Esophagus squamous epithelium (tissue), 5 donors: ENCODE results near the gene TPX2. TPM values are rescaled to one million over a fixed set of nuclear protein-coding genes. Genes with fewer than 3 reads are reported as not detected.

Experiments
- DNase-seq: peaks from one replicate; lab custom pipeline; 2025; lab: John Stamatoyannopoulos, UW
- H3K27ac ChIP-seq, 4 donors: fragments of 200-600 bp; sonication (generic); one replicate each; pipeline ENCODE4 v1.5.1; 2016 to 2019; ENCODE audit warnings: mild to moderate bottlenecking in 1 of 4
- H3K27me3 ChIP-seq, 4 donors: fragments of 200-600 bp; sonication (generic); 1 replicate in 3 of 4; 2 replicates in 1 of 4; pipeline versions ENCODE4 v1.5.1 to v1.6.0; 2017 to 2021; ENCODE audit warnings: antibody characterized with exemption in 1 of 4
- H3K36me3 ChIP-seq, 3 donors: fragments of 200-600 bp; sonication (generic); one replicate each; pipeline ENCODE4 v1.5.1; 2016 to 2019
- H3K4me1 ChIP-seq, 3 donors: fragments of 200-600 bp; sonication (generic); one replicate each; pipeline ENCODE4 v1.5.1; 2017 to 2019
- H3K4me3 ChIP-seq, 4 donors: fragments of 200-600 bp; sonication (generic); 1 replicate in 3 of 4; 2 replicates in 1 of 4; pipeline ENCODE4 v1.5.1; 2016 to 2019; ENCODE audit warnings: mild to moderate bottlenecking in 2 of 4, moderate library complexity in 1 of 4
- H3K9me3 ChIP-seq, 3 donors: fragments of 200-600 bp; sonication (generic); one replicate each; pipeline ENCODE4 v1.5.1; 2016 to 2019
- POLR2A ChIP-seq, 4 donors: fragments of 450-650 bp; IDR thresholded peaks; one replicate each; pipeline ENCODE4 v1.6.1; 2017; ENCODE audit warnings: antibody characterized with exemption in 4 of 4, mild to moderate bottlenecking in 4 of 4, moderate library complexity in 3 of 4
- WGBS, 2 donors: methylation state at CpG; one replicate each; pipeline ENCODE4 v1.1.5; 2018; 5-methylcytosine and 5-hydroxymethylcytosine counted together
- intact Hi-C: fragments of 100-400 bp; cut with DNase I; formaldehyde crosslinking; loops from one replicate; pipeline ENCODE4 v1.15.0; 2022
- total RNA-seq, 4 donors: library from RNA; depleted of rRNA; stranded (reverse); fragments of >200 nt; gene quantifications; one replicate each; pipeline ENCODE4 v1.1.0, GENCODE V29; 2016
- TF ChIP-seq, protein P1 (sequence below), 6 experiments: fragments of 450-650 bp in 4 of 6; fragments of 200-600 bp in 2 of 6; sonication (generic) in 2 of 6; IDR thresholded peaks; one replicate each; pipeline ENCODE4 v1.5.1; 2016 to 2019; ENCODE audit warnings: antibody characterized with exemption in 6 of 6, mild to moderate bottlenecking in 4 of 6, moderate library complexity in 4 of 6
- donor health status: DM: yes; HTN: yes; CAD: no.

Gene TPX2
- total RNA-seq, 4 donors from 2014 or later: 11.4 to 47.1 (median 18.2) TPM

DNA sequence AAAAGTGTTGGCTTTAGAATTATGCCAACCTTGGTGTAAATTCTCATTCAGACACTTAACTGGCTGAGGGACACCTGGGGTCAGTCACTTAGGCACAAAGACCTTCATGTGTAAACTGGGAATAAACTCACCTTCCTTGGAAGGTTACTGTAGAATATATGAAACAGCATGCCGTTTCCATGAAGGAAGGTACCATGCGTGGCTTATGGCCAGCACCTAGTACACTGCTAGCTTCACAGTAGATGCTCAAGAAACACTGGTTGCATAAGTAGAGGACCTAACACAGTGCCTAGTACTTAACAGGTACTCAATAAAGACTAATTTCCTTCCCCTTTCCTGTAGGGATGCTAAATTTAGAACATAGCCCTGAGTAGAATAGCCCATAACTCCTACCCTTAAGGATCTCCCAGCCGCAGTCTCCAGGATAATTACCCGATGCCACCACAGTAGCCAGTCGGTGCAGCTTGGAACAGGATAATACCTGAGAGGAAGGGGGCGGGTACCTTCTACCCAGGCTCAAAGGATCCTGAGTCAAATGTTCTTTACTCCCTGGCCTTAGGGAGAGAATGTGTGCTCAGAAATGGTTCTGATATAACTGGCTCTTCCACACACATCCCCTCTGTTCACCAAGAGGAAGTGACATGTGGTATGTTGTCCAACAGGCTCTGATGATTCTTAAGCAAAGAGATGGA lies 20.0 kb upstream of the TPX2 start:
- Histone ChIP-seq H3K4me1 (peaks cover 65 to 86% (median 65%) of the 10 kb centered on the region in 3 donors), H3K27ac (peak overlapping the region; percentile 97 to 98 (median 98)), H3K36me3 (peaks cover 0 to 32% (median 4%) of the 10 kb centered on the region in 3 donors), H3K9me3 (no peaks in the 10 kb centered on the region), H3K27me3 (no peaks in the 10 kb centered on the region), H3K4me3 (peak overlapping the region; percentile 68 to 90 (median 80))
- intact Hi-C loops: no loop called here
- TF ChIP-seq POLR2A (IDR thresholded peaks at IDR 0.05): peak in 2 of 4 donors; percentile 12 to 43
- TF ChIP-seq, protein P1, sequence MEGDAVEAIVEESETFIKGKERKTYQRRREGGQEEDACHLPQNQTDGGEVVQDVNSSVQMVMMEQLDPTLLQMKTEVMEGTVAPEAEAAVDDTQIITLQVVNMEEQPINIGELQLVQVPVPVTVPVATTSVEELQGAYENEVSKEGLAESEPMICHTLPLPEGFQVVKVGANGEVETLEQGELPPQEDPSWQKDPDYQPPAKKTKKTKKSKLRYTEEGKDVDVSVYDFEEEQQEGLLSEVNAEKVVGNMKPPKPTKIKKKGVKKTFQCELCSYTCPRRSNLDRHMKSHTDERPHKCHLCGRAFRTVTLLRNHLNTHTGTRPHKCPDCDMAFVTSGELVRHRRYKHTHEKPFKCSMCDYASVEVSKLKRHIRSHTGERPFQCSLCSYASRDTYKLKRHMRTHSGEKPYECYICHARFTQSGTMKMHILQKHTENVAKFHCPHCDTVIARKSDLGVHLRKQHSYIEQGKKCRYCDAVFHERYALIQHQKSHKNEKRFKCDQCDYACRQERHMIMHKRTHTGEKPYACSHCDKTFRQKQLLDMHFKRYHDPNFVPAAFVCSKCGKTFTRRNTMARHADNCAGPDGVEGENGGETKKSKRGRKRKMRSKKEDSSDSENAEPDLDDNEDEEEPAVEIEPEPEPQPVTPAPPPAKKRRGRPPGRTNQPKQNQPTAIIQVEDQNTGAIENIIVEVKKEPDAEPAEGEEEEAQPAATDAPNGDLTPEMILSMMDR (IDR thresholded peaks at IDR 0.05): peak in 1 of 6 experiments; percentile 5
- no peak for DNase-seq
- WGBS, 2 donors: 18 to 45% methylated on average over 5 to 6 of the region's 6 CpGs

- TF ChIP-seq POLR2A (IDR thresholded peaks at IDR 0.05): no peak
- TF ChIP-seq, protein P1 (IDR thresholded peaks at IDR 0.05): no peak
- Histone ChIP-seq H3K36me3 (peaks cover 0 to 24% (median 4%) of the 10 kb centered on the region in 3 donors), H3K27ac (peak overlapping the region; percentile 97 to 98 (median 98)), H3K27me3 (no peaks in the 10 kb centered on the region), H3K4me1 (peaks cover 57 to 82% (median 64%) of the 10 kb centered on the region in 3 donors), H3K9me3 (no peaks in the 10 kb centered on the region), H3K4me3 (peak overlapping the region; percentile 68 to 90 (median 80))
- intact Hi-C loops: loop anchor here (5.0 to 10.0 kb wide), 2 partner anchors 58 to 155 kb away; no protein-coding TSS in a partner anchor
- DNase-seq: no peak
- WGBS, 2 donors: 27% methylated on average over 1 of the region's 2 CpGs; no CpG with 5 or more reads in 1 of the 2 donors
These were observed 19.2 kb upstream of the TPX2 start for GRCh38 chr20:31719644-31720485.

GRCh38 chr20:31720486-31721407 lies 18.3 kb upstream of the TPX2 start:
- peak overlapping the region; percentile 68 to 90 (median 80) for H3K4me3 ChIP-seq
- peaks cover 49 to 73% (median 61%) of the 10 kb centered on the region in 3 donors for H3K4me1 ChIP-seq
- H3K27ac ChIP-seq: peak overlapping the region; percentile 97 to 98 (median 98)
- peaks cover 0 to 16% (median 4%) of the 10 kb centered on the region in 3 donors for H3K36me3 ChIP-seq
- intact Hi-C loops: loop anchor here (5.0 to 10.0 kb wide), 2 partner anchors 58 to 156 kb away; no protein-coding TSS in a partner anchor
- DNase-seq: no peak
- WGBS, 2 donors: 24 to 30% methylated on average over 3 to 5 of the region's 7 CpGs
- no peaks in the 10 kb centered on the region for H3K9me3 ChIP-seq
- TF ChIP-seq, protein P1 (IDR thresholded peaks at IDR 0.05): no peak
- TF ChIP-seq POLR2A (IDR thresholded peaks at IDR 0.05): no peak
- H3K27me3 ChIP-seq: no peaks in the 10 kb centered on the region

GRCh38 chr20:31721408-31722256 lies 17.5 kb upstream of the TPX2 start:
- Histone ChIP-seq H3K27ac (peak overlapping the region; percentile 97 to 98 (median 98)), H3K36me3 (peaks cover 0 to 13% (median 4%) of the 10 kb centered on the region in 3 donors), H3K4me1 (peaks cover 46 to 65% (median 52%) of the 10 kb centered on the region in 3 donors), H3K4me3 (peak overlapping the region; percentile 68 to 90 (median 80)), H3K9me3 (no peaks in the 10 kb centered on the region), H3K27me3 (no peaks in the 10 kb centered on the region)
- intact Hi-C loops: loop anchor here (5.0 to 10.0 kb wide), 2 partner anchors 59 to 157 kb away; no protein-coding TSS in a partner anchor
- no peak for TF ChIP-seq POLR2A (IDR thresholded peaks at IDR 0.05)
- TF ChIP-seq, protein P1 (IDR thresholded peaks at IDR 0.05): no peak
- no peak for DNase-seq
- 40 to 55% methylated on average over 11 to 12 of the region's 22 CpGs for WGBS, 2 donors
